Activated CD4-positive, alpha-beta T cell treated with anti-CD3 and anti-CD28 coated beads for 24 hours (primary cell): Measurements from ENCODE around the gene SYT2.
"Not testable (repeated sequence)": the region's sequence is repeated elsewhere in the genome, so short reads cannot be mapped to it uniquely, and the experiment has no call there.

Experiments used
- DNase-seq, 2 donors: peaks; one replicate each; pipeline ENCODE4 v3.0.0-alpha.2; 2020; ENCODE audit warnings: low read depth in 2 of 2

The SYT2 gene

GRCh38 chr1:202624088-202624780, 86.0 kb downstream of the SYT2 start:
- no peak for DNase-seq

GRCh38 chr1:202623476-202623875, 86.8 kb downstream of the SYT2 start:
- not testable (repeated sequence) for DNase-seq

GRCh38 chr1:202623075-202623474, 87.2 kb downstream of the SYT2 start:
- no peak for DNase-seq

- no peak for DNase-seq
Measured at GRCh38 chr1:202622388-202622787, 87.9 kb downstream of the SYT2 start.

DNA sequence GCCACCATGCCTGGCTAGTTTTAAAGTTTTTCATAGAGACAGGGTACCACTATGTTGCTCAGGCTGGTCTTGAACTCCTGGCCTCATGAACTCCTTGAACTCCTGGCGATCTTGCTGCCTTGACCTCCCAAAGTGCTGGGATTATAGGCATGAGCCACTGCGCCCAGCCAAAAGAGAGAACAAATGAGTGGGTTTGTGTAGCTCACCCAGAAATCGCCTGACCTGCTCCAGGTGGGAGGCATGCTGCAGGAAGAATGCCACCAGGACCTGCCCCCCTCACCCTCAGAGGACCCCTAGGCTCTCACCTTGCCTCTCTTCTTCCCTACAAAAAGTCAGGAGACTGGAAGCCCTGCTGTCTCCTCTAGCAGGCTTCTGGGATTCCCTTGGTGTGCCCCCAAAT, 88.8 kb downstream of the SYT2 start:
- no peak for DNase-seq

- DNase-seq: not testable (repeated sequence)
Measured at GRCh38 chr1:202620036-202620435, 90.2 kb downstream of the SYT2 start.

- no peak for DNase-seq
Measured at GRCh38 chr1:202619505-202619904, 90.7 kb downstream of the SYT2 start.

- DNase-seq: not testable (repeated sequence)
Measured at GRCh38 chr1:202619012-202619411, 91.2 kb downstream of the SYT2 start.

DNA sequence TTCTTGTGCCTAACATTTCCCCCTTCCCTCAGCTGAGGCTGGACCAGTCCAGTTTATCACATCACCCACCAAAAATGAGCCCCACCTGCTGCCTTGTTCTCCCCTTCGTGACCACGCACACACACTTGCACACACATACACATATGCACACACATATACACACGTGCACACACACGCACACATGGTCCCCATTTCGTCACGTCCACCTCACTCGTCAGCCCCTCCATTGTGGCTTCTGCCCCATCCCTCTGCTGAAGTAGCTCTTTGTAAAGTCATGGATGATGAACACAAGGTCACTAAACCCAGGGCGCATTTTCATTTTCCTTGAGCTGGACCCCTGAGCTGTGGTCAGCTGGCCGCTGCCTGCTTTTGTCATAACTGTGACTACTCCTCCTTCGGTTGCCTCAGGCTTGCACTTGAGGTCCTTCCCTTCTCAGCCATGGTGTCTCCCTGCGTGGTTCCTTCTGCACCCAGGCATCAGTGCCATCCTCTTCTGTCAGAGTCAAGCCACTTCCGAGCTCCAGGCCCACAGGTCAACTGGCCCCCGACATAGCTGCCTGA, 93.8 kb downstream of the SYT2 start:
- no peak for DNase-seq

- DNase-seq: no peak
Measured at GRCh38 chr1:202615501-202616354, 94.5 kb downstream of the SYT2 start.

GRCh38 chr1:202615208-202615500, 95.1 kb downstream of the SYT2 start:
- DNase-seq: not testable (repeated sequence)

- not testable (repeated sequence) for DNase-seq
Measured at GRCh38 chr1:202614363-202615207, 95.7 kb downstream of the SYT2 start.

GRCh38 chr1:202613571-202613970, 96.7 kb downstream of the SYT2 start:
- no peak for DNase-seq

DNA sequence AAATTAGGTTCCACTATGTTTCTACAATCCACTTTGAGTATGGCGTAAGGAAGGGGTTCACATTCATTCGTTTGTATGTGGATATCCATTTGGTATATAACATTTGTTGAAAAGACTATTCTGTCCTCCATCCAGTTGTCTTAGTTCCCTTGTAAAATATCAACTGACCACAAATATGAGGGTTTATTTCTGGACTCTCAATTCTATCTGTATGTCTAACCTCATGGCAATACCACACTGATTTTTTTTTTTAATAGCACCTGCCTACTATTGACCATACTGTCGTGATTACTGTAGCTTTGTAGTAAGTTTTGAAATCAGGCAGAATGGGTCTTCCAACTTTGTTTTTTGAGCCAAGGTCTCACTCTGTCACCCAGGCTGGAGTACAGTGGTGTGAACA, 98.2 kb downstream of the SYT2 start:
- DNase-seq: not testable (repeated sequence)

DNA sequence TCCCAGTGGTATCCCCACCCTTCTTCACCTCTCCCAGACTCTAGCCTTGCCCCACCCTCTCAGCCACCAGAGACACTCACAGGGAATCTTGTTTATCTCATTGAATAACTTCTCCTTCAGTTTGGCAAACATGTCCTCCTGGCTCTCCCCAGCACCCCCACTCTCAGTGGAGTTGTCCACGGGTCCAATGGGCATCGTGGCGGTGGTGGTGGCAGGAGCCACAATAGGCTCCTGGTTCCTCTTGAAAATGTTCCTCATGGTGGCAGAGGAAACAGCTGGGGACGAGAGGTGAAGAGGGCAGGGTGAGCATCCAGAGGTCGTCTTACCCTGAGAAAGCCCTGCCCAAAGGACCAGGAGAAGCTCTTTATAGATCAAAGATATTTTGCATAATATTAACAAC, 104.7 kb downstream of the SYT2 start:
- no peak for DNase-seq

- no peak for DNase-seq
Measured at GRCh38 chr1:202603435-202603834, 106.8 kb downstream of the SYT2 start.

- no peak for DNase-seq
Measured at GRCh38 chr1:202600432-202601041, 109.7 kb downstream of the SYT2 start.

DNA sequence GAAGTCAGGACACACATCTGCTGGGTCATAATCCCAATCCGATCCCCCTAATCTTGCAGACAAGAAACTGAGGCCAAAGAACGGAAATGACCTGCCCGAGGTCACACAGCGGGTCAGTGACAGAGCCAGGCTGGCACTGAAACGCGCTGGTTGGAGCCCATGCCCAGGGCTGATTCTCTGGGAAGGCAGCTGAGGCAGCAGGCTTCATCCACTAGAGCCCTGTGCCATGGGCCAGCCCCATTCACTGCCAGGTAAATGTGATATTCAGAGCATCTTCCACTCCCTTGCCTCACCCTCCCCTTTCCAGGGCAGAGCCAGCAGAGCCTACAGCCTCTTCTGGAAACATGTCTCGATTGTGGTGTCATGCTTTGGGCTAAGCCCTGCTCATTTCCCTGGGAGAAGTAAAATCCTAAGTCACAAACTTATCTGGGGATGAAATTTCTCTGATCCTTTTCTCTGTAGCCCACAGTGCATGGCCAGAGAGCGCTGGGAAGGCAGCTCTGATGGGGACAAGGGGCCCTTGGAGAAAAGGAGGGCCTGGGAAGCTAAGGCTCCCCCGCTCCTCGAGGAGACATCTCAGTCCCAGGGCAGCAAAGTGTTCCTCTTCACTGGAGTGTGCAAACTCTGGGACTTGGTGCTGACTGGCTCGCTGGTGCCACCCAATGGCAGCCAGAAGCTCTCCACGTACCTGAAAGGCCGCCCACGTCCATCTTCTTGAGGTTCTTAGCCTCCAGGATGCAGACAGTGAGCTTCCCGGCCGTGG, 110.4 kb downstream of the SYT2 start:
- DNase-seq: peak in 1 of 2 donors; percentile 12

DNA sequence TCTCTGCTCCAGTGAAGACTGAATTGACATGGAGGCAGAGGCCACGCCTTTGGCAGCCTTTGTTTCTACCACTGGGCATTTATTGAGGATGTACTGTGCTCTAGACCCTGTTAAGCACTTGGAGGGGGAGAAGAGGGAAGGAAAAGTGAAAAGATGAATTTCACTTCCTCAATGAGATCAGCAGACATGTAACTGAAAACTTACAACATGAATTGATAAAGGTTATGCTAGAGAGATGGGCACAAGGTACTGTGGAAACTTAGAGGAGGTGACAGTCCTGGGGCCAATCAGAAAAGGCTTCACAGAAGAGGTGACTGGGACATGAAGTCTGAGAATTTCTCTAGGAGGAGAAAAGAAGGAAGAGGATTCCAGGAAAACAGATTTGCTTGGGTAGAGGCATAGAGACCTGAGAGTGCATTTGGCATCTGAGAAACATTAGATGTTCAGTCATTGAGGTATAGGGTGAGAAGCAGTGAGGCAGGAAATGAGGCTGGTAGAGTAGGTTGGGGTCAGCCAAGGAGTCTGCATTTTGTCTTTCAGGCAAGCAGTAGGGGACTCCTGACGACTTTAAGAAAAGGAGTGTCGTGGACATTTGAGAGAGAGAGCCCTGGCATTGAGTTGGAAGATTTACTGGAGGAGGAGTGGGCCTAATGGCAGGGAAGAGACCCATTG, 113.0 kb downstream of the SYT2 start:
- no peak for DNase-seq

DNA sequence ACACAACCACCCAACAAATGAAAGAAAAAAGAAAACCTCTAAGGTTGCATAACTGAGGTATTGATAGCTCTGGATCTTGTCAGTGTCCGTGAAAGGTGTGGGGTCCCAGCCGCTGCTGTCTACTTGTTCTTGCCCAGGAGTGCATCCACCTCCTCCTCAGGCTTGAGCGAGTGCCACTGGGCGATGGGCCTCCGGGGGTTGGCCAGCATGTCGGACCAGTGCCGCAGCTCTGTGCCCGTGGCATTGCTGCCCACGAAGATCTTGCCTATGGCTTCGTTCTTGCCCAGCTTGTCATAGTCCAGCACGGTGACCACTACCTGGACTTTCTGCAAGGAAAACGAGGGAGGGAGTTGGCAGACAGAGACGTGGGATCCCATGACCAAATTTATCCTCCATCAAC, 113.6 kb downstream of the SYT2 start:
- DNase-seq: no peak
